HEK293 (cell line): ENCODE data around the gene PHYH.
"Not testable (repeated sequence)": the region's sequence is repeated elsewhere in the genome, so short reads cannot be mapped to it uniquely, and the experiment has no call there.

Source experiments
- CTCF ChIA-PET: fragments of 350-600 bp; formaldehyde crosslinking; extraction: SDS; loops from one replicate; lab custom pipeline; 2021; ENCODE audit warnings: antibody characterized with exemption; lab: Yijun Ruan, JAX
- POLR2A ChIA-PET: fragments of 300-600 bp; formaldehyde crosslinking; extraction: SDS; loops from one replicate; lab custom pipeline; 2020; ENCODE audit warnings: antibody characterized with exemption, inconsistent platforms; lab: Yijun Ruan, JAX
- H3K27ac ChIP-seq: fragments of 200-500 bp; sonication (Bioruptor generic); 2 replicates; pipeline ENCODE4 v1.5.1; 2014; ENCODE audit warnings: low read depth, low read length, control low read depth, inconsistent platforms; ENCODE audit errors: extremely low read depth
- H3K36me3 ChIP-seq, 2 experiments: fragments of 200-500 bp in 1 of 2; sonication (Bioruptor generic) in 1 of 2; 1 replicate in 1 of 2; 2 replicates in 1 of 2; pipeline ENCODE4 v1.5.1; 2014 to 2017; ENCODE audit warnings: inconsistent platforms in 2 of 2, low read length in 2 of 2; ENCODE audit not compliant: control insufficient read depth in 2 of 2, insufficient read depth in 1 of 2
- H3K4me1 ChIP-seq: fragments of 200-500 bp; sonication (Bioruptor generic); 2 replicates; pipeline ENCODE4 v1.5.1; 2014; ENCODE audit warnings: mild to moderate bottlenecking, low read length, inconsistent platforms; ENCODE audit not compliant: control insufficient read depth, insufficient read depth
- H3K4me3 ChIP-seq: 2 replicates; pipeline ENCODE4 v1.5.1; 2011; ENCODE audit warnings: low read depth, mild to moderate bottlenecking, control low read depth, low read length, moderate library complexity
- H3K9me3 ChIP-seq: fragments of 200-500 bp; sonication (Bioruptor generic); 2 replicates; pipeline ENCODE4 v1.5.1; 2014; ENCODE audit warnings: low read depth, low read length, inconsistent platforms; ENCODE audit not compliant: control insufficient read depth, insufficient read depth
- FEZF1 ChIP-seq: fragments of 450-650 bp; formaldehyde crosslinking; IDR thresholded peaks from 2 replicates; pipeline ENCODE4 v1.5.1; 2016; ENCODE audit warnings: missing biosample characterization, missing genetic modification characterization
- GLIS1 ChIP-seq: fragments of 450-650 bp; formaldehyde crosslinking; IDR thresholded peaks from 2 replicates; pipeline ENCODE4 v1.5.1; 2016; ENCODE audit warnings: missing biosample characterization, missing genetic modification characterization
- KLF16 ChIP-seq: fragments of 450-650 bp; formaldehyde crosslinking; IDR thresholded peaks from 2 replicates; pipeline ENCODE4 v1.5.1; 2017; ENCODE audit warnings: missing biosample characterization, missing genetic modification characterization
- OSR2 ChIP-seq: fragments of 450-650 bp; formaldehyde crosslinking; IDR thresholded peaks from 2 replicates; pipeline ENCODE4 v1.5.1; 2016; ENCODE audit warnings: missing biosample characterization, missing genetic modification characterization
- PRDM10 ChIP-seq: fragments of 450-650 bp; formaldehyde crosslinking; IDR thresholded peaks from 2 replicates; pipeline ENCODE4 v1.5.1; 2016; ENCODE audit warnings: missing biosample characterization, missing genetic modification characterization
- SP3 ChIP-seq: fragments of 450-650 bp; formaldehyde crosslinking; IDR thresholded peaks from 2 replicates; pipeline ENCODE4 v1.5.1; 2016; ENCODE audit warnings: missing biosample characterization, missing genetic modification characterization
- ZFP3 ChIP-seq: fragments of 450-650 bp; formaldehyde crosslinking; IDR thresholded peaks from 2 replicates; pipeline ENCODE4 v1.5.1; 2016; ENCODE audit warnings: low read depth, missing biosample characterization, missing genetic modification characterization
- ZIC2 ChIP-seq: fragments of 450-650 bp; formaldehyde crosslinking; IDR thresholded peaks from 2 replicates; pipeline ENCODE4 v1.5.1; 2016; ENCODE audit warnings: missing biosample characterization, missing genetic modification characterization
- ZNF10 ChIP-seq: fragments of 450-650 bp; formaldehyde crosslinking; IDR thresholded peaks from 2 replicates; pipeline ENCODE4 v1.5.1; 2017; ENCODE audit warnings: missing biosample characterization, missing genetic modification characterization
- ZNF214 ChIP-seq: fragments of 450-650 bp; formaldehyde crosslinking; IDR thresholded peaks from 2 replicates; pipeline ENCODE4 v1.5.1; 2017; ENCODE audit warnings: missing biosample characterization, mild to moderate bottlenecking, missing genetic modification characterization, borderline replicate concordance
- ZNF521 ChIP-seq: fragments of 450-650 bp; formaldehyde crosslinking; IDR thresholded peaks from 2 replicates; pipeline ENCODE4 v1.5.1; 2017; ENCODE audit warnings: missing biosample characterization, mild to moderate bottlenecking, missing genetic modification characterization
- ZNF544 ChIP-seq: fragments of 450-650 bp; formaldehyde crosslinking; IDR thresholded peaks from 2 replicates; pipeline ENCODE4 v1.5.0; 2017; ENCODE audit warnings: missing biosample characterization, missing genetic modification characterization
- ZNF571 ChIP-seq: fragments of 450-650 bp; formaldehyde crosslinking; IDR thresholded peaks from 2 replicates; pipeline ENCODE4 v1.5.0; 2017; ENCODE audit warnings: missing biosample characterization, missing genetic modification characterization
- ZNF580 ChIP-seq: fragments of 450-650 bp; formaldehyde crosslinking; IDR thresholded peaks from 2 replicates; pipeline ENCODE4 v1.5.1; 2016; ENCODE audit warnings: missing biosample characterization, missing genetic modification characterization
- ZNF610 ChIP-seq: fragments of 450-650 bp; formaldehyde crosslinking; IDR thresholded peaks from 2 replicates; pipeline ENCODE4 v1.5.1; 2016; ENCODE audit warnings: missing biosample characterization, missing genetic modification characterization, borderline replicate concordance
- ZNF658 ChIP-seq: fragments of 450-650 bp; formaldehyde crosslinking; IDR thresholded peaks from 2 replicates; pipeline ENCODE4; 2016; ENCODE audit warnings: missing biosample characterization, missing genetic modification characterization
- ZNF660 ChIP-seq: fragments of 450-650 bp; IDR thresholded peaks from 2 replicates; pipeline ENCODE4 v1.5.1; 2018; ENCODE audit warnings: missing biosample characterization, mild to moderate bottlenecking, missing genetic modification characterization
- ZNF747 ChIP-seq: fragments of 450-650 bp; formaldehyde crosslinking; IDR thresholded peaks from 2 replicates; pipeline ENCODE4 v1.5.1; 2016; ENCODE audit warnings: missing biosample characterization, missing genetic modification characterization
- TF ChIP-seq, protein P1 (sequence below): fragments of 450-650 bp; formaldehyde crosslinking; conservative IDR thresholded peaks from 2 replicates; pipeline ENCODE4 v1.5.1; 2016; ENCODE audit warnings: low read depth, missing biosample characterization, missing genetic modification characterization
- TF ChIP-seq, protein P2 (sequence below): fragments of 450-650 bp; formaldehyde crosslinking; IDR thresholded peaks from 2 replicates; pipeline ENCODE4 v1.5.1; 2016; ENCODE audit warnings: missing biosample characterization, missing genetic modification characterization
- TF ChIP-seq, protein P3 (sequence below): fragments of 450-650 bp; formaldehyde crosslinking; IDR thresholded peaks from 2 replicates; pipeline ENCODE4 v1.5.1; 2017; ENCODE audit warnings: missing biosample characterization, missing genetic modification characterization

The PHYH gene

DNA sequence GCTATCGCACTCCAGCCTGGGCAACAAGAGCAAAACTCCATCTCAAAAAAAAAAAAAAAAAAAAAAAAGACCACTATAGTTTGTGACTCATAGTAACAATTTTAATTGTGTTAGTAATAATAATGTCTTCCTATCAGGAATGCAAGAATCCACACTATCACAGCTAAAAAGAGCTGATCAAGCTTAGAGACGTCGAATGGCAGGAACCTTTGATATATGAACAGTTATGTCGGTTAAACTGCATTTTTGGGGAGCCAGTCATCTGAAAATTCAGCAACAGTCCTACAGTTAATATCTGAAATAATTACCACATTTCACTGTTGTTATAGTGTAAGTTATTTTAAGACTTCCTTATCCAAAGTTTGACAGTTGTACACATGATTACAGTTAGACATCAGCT lies 8.8 kb downstream of the PHYH start (continued):
- TF ChIP-seq PRDM10 (tag by site-specific recombination) (no peak), ZNF580 (tag by site-specific recombination) (no peak), KLF16 (no peak), ZNF660 (tag by site-specific recombination) (no peak)
- TF ChIP-seq, protein P1, sequence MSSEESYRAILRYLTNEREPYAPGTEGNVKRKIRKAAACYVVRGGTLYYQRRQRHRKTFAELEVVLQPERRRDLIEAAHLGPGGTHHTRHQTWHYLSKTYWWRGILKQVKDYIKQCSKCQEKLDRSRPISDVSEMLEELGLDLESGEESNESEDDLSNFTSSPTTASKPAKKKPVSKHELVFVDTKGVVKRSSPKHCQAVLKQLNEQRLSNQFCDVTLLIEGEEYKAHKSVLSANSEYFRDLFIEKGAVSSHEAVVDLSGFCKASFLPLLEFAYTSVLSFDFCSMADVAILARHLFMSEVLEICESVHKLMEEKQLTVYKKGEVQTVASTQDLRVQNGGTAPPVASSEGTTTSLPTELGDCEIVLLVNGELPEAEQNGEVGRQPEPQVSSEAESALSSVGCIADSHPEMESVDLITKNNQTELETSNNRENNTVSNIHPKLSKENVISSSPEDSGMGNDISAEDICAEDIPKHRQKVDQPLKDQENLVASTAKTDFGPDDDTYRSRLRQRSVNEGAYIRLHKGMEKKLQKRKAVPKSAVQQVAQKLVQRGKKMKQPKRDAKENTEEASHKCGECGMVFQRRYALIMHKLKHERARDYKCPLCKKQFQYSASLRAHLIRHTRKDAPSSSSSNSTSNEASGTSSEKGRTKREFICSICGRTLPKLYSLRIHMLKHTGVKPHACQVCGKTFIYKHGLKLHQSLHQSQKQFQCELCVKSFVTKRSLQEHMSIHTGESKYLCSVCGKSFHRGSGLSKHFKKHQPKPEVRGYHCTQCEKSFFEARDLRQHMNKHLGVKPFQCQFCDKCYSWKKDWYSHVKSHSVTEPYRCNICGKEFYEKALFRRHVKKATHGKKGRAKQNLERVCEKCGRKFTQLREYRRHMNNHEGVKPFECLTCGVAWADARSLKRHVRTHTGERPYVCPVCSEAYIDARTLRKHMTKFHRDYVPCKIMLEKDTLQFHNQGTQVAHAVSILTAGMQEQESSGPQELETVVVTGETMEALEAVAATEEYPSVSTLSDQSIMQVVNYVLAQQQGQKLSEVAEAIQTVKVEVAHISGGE (tag by site-specific recombination): no peak

DNA sequence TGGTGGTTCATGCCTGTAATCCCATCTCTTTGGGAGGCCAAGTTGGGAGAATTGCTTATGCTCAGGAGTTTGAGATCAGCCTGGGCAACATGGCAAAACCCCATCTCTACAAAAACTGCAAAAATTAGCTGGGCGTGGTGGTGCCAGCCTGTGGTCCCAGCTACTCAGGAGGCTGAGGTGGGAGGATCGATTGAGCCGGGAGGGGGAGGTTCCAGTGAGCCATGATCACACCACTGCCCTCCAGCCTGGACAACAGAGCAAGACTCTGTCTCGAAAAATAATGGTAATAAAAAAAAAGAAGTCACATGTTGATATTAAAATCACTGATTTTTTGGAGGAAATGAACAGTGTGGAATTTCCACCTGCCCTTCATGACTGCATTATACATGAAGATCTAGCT lies 15.8 kb downstream of the PHYH start:
- H3K4me3 ChIP-seq: no peak overlapping the region
- H3K27ac ChIP-seq: no peak overlapping the region
- CTCF ChIA-PET: interaction anchor here (0.7 kb wide), 1 partner anchor 320 kb away, joined by 3 read pairs; no protein-coding TSS in a partner anchor
- H3K9me3 ChIP-seq: no peaks in the 10 kb centered on the region
- peaks cover 5 to 26% of the 10 kb centered on the region in 2 experiments; a peak in 2 of 3 replicates for H3K36me3 ChIP-seq
- TF ChIP-seq ZIC2 (no peak), ZNF571 (tag by site-specific recombination) (no peak), ZNF10 (no peak), FEZF1 (no peak), ZNF747 (no peak), ZNF544 (tag by site-specific recombination) (no peak), ZNF214 (no peak), ZNF658 (no peak), ZNF521 (tag by site-specific recombination) (no peak), SP3 (no peak), ZNF610 (tag by site-specific recombination) (no peak), OSR2 (no peak), ZFP3 (tag by site-specific recombination) (no peak), GLIS1 (tag by site-specific recombination) (no peak)
- TF ChIP-seq, protein P2, sequence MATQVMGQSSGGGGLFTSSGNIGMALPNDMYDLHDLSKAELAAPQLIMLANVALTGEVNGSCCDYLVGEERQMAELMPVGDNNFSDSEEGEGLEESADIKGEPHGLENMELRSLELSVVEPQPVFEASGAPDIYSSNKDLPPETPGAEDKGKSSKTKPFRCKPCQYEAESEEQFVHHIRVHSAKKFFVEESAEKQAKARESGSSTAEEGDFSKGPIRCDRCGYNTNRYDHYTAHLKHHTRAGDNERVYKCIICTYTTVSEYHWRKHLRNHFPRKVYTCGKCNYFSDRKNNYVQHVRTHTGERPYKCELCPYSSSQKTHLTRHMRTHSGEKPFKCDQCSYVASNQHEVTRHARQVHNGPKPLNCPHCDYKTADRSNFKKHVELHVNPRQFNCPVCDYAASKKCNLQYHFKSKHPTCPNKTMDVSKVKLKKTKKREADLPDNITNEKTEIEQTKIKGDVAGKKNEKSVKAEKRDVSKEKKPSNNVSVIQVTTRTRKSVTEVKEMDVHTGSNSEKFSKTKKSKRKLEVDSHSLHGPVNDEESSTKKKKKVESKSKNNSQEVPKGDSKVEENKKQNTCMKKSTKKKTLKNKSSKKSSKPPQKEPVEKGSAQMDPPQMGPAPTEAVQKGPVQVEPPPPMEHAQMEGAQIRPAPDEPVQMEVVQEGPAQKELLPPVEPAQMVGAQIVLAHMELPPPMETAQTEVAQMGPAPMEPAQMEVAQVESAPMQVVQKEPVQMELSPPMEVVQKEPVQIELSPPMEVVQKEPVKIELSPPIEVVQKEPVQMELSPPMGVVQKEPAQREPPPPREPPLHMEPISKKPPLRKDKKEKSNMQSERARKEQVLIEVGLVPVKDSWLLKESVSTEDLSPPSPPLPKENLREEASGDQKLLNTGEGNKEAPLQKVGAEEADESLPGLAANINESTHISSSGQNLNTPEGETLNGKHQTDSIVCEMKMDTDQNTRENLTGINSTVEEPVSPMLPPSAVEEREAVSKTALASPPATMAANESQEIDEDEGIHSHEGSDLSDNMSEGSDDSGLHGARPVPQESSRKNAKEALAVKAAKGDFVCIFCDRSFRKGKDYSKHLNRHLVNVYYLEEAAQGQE (tag by site-specific recombination): no peak
- TF ChIP-seq, protein P3, sequence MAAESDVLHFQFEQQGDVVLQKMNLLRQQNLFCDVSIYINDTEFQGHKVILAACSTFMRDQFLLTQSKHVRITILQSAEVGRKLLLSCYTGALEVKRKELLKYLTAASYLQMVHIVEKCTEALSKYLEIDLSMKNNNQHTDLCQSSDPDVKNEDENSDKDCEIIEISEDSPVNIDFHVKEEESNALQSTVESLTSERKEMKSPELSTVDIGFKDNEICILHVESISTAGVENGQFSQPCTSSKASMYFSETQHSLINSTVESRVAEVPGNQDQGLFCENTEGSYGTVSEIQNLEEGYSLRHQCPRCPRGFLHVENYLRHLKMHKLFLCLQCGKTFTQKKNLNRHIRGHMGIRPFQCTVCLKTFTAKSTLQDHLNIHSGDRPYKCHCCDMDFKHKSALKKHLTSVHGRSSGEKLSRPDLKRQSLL: no peak
- TF ChIP-seq, all 188 proteins: peak for 0
- POLR2A ChIA-PET: no interaction called here
- no peaks in the 10 kb centered on the region for H3K4me1 ChIP-seq

GRCh38 chr10:13282348-13282747 lies 17.5 kb downstream of the PHYH start:
- H3K4me1 ChIP-seq, H3K27ac ChIP-seq, POLR2A ChIA-PET, H3K9me3 ChIP-seq, H3K4me3 ChIP-seq: not testable (repeated sequence)
- CTCF ChIA-PET: interaction anchor here (0.6 kb wide), 1 partner anchor 338 kb away, joined by 5 read pairs; no protein-coding TSS in a partner anchor
- H3K36me3 ChIP-seq: peaks cover 5 to 16% of the 10 kb centered on the region in 2 experiments; a peak in 2 of 3 replicates
